HG03469 (cell line): Measurements from ENCODE around the gene PCSK6.
"Not testable (repeated sequence)": the region's sequence is repeated elsewhere in the genome, so short reads cannot be mapped to it uniquely, and the experiment has no call there.

Experiments used
- ATAC-seq: cut with Tn5 transposase; IDR thresholded peaks from one replicate; pipeline ENCODE4 v1.9.1; 2021; ENCODE audit warnings: mild to moderate bottlenecking, moderate library complexity, moderate number of reproducible peaks; ENCODE audit not compliant: unreplicated experiment

PCSK6 gene

GRCh38 chr15:101434032-101434920 is 55.2 kb downstream of the PCSK6 start:
- no peak for ATAC-seq

GRCh38 chr15:101433396-101433795 is 56.1 kb downstream of the PCSK6 start:
- no peak for ATAC-seq

- ATAC-seq, result no peak
These were observed 56.5 kb downstream of the PCSK6 start for GRCh38 chr15:101432982-101433381.

GRCh38 chr15:101431748-101432147 is 57.8 kb downstream of the PCSK6 start:
- no peak for ATAC-seq

- ATAC-seq, result no peak
These were observed 58.2 kb downstream of the PCSK6 start for GRCh38 chr15:101431301-101431700.

GRCh38 chr15:101429646-101430045 is 59.9 kb downstream of the PCSK6 start:
- no peak for ATAC-seq

GRCh38 chr15:101429191-101429590 is 60.3 kb downstream of the PCSK6 start:
- no peak for ATAC-seq

GRCh38 chr15:101428758-101429157 is 60.7 kb downstream of the PCSK6 start:
- no peak for ATAC-seq

DNA sequence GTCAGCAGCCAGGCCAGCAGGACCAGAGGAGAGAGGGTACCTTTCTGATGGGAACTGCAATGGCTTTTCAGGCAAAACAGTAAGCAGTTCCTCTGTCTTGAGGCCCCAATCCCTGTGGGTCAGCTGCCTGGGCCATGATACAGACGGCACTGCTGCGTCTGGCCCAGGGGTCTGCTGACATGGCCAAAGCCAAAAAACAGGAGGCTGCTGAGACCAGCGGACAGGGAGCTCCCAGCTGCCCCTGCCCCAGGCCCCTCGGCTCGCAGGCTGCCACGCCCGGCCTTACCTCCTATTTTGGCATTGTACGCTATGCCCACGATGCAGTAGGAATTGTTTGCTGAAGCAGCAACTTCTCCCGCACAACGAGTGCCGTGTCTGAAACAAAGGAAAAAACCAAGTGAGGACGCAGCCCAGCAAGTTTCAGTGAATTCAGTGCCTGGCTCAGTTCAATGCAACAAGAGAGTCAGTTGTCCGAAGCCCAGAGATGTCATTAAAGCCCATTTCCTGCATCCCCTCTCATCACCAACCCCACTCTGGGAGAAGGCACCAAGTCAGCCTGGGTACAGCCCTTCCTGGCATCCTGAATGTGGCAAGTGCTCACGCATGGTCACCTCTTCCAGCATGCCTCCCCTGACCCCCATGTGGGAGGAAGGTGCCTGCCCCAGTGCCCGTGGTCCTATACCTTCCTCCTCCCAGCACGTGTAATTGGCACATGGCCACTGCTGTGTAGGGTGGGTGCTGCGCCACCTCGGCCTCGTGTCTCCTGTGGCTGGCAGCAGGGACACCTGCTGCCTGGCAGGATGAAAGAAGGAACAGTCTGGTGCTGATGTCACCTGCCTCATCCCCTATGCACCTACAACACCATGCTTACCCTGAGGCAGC is 61.7 kb downstream of the PCSK6 start:
- ATAC-seq, result no peak

DNA sequence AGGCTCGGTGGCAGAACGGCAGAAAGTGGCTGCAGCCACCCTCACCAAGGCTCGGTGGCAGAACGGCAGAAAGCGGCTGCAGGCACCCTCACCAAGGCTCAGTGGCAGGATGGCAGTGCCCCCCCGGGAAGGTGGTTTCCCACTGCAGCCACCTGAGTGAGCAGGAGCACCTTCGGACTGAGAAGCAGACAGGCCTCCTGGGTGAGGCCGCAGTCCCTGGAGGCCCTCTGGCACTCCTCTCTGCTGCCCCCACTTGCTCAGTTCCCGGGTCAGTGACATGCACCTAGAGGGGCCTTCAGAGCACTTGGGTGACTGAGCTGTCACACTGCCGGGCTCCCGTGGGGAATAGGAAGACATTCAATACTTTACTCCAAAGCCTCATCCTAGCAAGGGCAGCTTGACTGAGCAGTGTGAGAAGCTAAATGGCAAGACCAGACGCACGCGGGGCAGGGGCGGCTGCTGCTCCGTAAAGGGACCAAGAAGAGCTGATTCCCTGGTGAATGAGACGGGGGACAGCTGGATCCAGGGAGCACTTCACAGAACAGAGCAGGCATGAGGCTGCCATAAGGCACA is 62.7 kb downstream of the PCSK6 start:
- no peak for ATAC-seq

GRCh38 chr15:101425787-101426365 is 63.6 kb downstream of the PCSK6 start:
- ATAC-seq, result no peak

- ATAC-seq, result no peak
These were observed 64.5 kb downstream of the PCSK6 start for GRCh38 chr15:101424984-101425383.

GRCh38 chr15:101420232-101420631 is 69.3 kb downstream of the PCSK6 start:
- ATAC-seq, result no peak

GRCh38 chr15:101416475-101416874 is 73.0 kb downstream of the PCSK6 start:
- not testable (repeated sequence) for ATAC-seq

DNA sequence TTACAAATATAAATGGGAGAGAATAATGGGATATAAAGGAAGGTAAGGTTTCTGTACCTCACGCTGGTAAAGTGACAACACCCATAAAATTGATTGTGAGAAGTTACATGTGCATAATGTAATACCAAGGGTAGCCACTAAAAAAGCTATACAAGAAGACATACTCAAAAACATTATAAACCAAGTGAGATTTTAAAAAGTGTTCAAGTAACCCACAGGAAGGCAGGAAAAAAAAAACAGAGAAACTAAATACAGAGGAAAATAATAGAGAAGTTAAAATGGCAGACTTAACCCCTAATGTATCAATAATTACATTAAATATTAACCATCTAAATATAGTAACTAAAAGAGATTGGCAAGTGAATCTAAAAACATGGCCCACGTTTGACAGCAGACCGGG is 76.3 kb downstream of the PCSK6 start:
- ATAC-seq, result no peak

GRCh38 chr15:101411581-101411980 is 77.9 kb downstream of the PCSK6 start:
- no peak for ATAC-seq

DNA sequence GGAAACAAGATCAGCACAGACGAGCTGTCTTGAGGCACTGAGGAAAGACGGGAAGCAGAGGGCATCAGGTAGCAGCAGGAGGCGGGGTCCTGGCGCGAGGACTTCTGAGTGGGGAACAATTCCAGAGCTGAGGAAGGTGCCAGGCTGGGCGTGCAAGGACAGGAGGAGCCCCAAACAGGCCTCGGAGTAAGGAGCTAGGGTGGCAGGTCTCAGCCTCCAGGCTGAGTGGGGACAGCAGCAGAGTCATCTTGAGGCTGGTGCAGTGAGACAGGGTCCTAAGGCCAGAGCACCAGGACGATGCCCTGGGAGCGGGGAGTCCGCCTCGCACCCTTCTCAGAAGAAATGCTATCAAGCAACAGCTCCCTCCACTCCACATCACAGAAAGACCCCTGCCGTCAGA is 78.4 kb downstream of the PCSK6 start:
- no peak for ATAC-seq

DNA sequence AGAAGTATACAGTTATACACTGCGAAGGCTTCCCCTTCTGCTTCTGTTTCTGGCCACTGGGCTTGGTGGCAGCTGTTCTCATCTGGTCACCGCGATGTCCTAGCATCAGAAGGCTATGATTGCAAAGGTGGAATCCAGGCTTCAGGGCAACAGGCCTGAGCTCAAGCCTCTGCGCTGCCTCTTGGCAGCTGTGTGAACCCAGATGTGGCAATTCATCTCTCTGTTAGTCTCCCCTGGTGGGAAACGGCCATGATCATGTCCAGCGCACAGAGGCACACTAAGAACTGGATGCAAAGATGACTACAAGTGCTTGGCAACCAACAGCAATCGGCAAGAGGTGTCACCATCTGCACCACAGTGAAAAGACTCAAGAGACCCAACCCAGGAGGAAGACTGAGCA is 78.9 kb downstream of the PCSK6 start:
- no peak for ATAC-seq

GRCh38 chr15:101409621-101410020 is 79.9 kb downstream of the PCSK6 start:
- no peak for ATAC-seq

DNA sequence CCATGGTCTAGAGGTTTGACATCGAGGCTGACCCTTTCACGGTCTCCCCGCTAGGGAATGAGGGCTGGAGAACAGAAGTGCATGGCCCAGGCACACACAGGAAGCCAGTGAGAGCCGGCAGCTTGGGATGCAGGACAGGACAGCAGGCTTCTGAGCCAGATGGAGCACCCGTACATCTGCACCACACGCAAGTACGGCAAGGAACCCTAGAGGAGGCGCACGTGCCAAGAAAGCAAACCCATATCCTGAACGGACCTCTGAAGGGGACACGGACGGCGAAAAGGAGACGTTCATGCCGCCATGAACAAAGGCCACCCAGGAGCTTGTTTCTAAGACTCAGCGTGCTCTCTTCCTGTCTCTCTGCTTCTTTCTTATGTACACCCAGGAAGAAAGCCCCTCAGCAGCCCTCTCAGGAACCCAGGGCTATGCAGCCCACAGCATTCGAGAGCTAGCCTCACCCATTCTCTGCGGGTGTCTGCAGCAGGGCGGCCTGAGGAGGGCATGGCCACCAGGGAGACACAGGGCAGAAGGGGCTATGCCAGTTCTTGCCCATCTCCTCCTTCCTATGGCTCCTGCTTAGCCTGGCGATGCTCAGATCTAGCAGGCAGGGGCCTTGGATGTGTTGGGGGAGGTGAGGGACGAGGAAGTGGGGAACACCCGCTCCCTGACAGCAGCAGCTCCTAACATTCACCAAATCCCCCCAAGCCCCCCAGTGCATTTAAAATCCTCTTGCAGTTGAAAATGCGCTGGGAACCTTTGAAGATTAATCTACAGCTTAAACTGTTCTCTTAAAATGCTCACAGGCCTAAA is 81.3 kb downstream of the PCSK6 start:
- no peak for ATAC-seq
